ENCODE data around the gene RIMBP3B. TPM values are rescaled to one million over a fixed set of nuclear protein-coding genes. Genes with fewer than 3 reads are reported as not detected.
"Not testable (repeated sequence)": the region's sequence is repeated elsewhere in the genome, so short reads cannot be mapped to it uniquely, and the experiment has no call there.

The RIMBP3B gene
- total RNA-seq, 1 donor from 2014 or later: not detected

DNA sequence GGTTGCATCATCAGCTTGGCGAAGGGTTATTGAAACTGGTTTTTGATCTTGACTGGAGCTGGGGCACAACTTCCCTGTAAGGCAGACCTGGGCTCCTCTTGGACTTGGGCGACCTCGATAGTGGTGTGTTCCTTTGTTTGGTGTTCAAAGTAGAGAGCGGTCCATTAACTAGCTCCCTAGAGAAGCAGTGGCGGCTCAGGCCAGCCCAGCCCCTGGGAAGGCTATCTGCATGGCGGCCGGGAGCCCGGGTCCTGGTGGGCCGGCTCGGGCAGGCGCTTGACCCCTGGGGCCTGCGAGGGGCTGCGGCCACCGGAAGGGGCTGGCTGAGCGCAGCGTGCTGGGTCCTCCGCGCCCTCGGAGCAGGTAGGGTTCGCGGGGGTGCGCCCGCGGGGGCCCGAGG is 32.8 kb downstream of the RIMBP3B start:
- DNase-seq (ENCODE audit: low read depth in 2 of 2): not testable (repeated sequence)

DNA sequence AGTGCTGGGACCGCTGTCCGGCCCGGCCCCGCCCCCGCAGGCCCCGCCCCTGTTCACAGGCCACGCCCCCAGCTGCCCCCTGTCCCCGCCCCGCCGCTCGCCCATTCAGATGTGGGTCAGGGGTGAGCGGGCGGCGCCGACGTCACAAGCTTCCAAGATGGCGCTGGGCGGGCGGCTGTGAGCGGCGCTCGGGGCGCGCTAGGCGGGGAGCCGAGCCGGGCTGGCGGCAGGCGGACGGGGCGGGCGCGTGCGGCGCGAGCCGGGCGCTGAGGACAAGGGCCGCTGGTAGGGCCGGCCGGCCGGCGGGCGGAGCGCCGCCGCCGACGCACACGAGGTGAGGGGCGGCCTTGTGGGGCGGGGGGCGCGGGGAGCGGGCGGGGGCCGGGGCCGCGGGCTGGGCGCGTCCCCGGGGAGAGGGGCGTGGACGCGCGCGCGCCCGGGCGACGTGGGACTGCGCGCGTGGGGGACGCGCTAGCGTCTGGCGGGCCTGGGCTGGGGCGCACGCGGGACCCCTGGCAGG is 33.7 kb downstream of the RIMBP3B start, which contains the start of gene HIC2:
HIC2 (plus strand) TSS at position 145 of the 520 bp plus-strand sequence. CDS start 25,461 bp downstream, outside the sequence.
- not testable (repeated sequence) for DNase-seq (ENCODE audit: low read depth in 2 of 2)

DNA sequence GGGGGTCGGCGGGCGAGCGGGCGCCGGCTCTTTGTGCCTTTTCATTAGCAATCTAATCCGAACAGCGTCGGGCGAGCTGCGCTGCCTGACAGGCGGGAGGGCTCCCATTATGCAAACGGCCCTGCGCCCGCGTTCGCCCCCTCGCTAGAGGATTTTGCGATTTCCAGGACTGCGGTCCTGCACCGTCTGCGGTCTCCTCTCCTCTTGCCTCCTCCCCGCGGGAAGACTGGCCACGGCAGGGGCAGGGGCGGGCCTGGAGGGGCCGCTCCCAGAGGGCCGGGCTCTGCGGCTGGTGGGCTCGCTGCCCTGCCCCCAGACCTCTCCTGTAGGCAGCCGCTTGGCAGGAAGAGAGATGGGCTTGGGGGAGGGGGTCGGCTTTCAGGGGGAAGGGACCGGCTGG is 34.3 kb downstream of the RIMBP3B start:
- not testable (repeated sequence) for DNase-seq (ENCODE audit: low read depth in 2 of 2)

DNA sequence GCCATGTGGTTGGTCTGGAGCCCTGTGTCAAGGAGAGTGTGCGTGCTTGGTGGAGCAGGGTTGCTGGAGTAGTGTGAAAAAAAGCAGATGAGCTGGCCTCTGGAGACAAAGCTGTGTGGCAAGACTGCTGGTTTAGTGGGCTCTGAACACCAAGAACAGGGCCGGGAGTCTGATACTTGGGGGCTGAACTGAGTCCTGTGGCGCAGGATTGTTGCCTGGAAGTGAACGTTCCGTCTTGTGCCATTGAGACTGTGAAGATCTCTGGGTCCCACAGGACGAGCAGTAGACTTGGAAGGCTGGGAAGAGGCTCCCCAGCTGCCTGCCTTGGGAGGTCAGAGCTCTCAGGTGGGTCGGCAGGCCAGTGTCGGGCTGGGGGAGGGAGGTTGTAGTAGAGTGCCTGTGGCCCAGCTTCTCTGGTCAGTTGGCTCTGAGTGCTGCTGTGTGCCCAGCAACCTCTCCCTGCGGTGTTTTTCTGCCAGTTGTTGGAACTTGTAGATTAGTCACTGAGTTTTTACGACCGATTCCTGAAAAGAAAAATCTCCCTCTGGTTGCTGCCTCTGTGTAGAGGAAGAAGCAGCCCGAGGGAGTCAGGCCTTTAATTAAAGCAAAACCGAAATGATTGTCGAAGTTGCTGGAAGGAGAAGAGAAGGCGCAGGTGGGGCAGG is 35.6 kb downstream of the RIMBP3B start:
- DNase-seq (ENCODE audit: low read depth in 2 of 2): not testable (repeated sequence)

DNA sequence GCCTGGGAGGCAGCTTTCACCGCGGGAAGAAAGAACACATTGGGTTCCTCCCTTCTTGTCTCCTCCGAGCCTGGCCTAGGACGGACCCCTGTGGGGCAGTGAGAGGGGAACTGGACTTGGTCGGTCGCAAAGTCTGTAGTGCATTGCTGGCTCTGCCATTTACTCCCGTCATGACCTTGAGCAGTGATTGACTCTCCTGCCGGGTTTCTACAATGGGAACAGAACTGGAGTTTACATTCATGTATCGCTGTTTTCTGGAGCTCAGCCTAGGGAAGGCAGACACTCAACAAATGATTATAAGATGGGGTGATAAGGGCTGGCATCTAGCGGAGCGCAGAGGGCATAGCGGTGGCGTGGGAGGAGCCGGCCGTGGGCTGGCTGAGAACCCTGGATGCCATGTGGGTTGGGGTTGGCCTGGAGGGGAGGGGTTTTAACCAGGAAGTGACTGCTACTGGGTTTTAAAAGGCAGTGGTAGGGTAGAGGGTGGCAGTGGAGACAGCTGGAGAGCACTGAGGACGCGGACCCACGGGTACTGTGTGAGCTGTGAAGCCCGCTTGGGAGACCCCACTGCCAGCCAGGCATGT is 36.7 kb downstream of the RIMBP3B start:
- not testable (repeated sequence) for DNase-seq (ENCODE audit: low read depth in 2 of 2)

DNA sequence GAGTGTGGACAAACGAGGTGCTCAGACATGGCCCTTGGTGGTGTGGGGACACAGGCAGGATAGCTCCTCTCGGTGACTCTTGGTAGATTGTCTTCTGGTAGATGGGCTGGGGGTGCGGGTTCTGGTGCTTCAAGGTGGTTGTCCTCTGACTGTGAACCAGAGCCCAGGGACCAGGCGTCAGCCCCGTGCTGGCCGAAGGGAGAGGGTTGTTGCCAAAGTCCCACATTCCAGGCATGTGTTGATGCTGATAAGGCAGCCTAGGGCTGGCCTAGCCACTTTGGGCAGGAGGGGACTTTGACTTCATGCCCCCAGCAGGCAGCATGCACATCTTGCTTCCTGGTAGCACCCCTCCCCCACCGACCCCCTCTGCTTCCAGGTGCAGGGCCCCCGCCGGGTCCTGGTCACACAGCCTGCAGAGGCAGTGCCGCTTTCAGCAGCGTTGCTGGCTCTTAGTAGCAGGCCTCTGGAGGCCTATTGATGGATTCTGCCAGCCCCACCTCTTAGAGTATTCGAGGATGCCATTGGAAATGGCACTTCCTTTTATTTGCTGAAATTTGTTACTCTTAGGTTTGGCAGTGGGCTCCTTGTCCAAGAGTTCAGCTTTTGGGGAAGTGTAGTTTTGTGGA is 40.6 kb downstream of the RIMBP3B start:
- not testable (repeated sequence) for DNase-seq (ENCODE audit: low read depth in 2 of 2)

DNA sequence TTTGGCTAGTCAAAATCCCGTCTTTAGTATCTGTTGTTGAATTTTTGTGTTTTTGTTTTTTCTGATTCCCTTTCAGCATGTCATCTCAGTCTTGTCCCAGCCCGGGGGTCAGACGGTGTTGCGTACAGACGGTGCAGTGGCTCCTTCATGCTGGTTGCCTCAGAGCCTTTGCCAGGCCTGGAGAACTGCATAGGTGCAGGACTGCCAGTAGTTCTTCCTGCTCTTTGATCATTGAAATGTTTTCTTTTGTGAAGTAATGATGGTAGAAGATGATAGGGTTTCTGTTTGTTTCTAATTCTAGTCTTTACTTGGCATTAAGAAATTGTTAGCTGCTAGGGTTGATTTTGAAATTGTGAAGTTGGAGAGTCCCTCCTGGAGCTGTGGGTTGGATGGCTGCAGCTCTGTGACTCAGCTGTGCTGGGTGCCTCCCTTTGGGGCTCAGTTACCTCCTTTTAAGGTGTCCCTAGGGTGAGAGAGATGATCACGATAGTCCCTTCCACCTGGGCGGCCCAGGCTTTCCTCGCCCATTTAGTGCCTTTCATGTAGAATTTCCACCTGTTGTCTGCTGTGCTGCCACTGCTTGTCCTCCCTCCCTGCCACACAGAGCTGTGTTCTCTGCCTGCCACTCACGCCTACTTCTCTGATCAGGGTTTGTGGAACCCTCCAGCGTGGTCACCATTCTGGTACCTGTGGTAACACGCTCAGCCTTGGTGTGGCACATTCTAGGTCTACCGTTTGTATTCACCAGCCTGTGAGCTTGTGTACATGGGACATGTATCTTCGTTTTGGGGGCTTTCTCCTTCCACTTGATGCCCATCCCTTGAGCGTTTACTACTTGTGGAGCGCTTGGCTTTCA is 51.1 kb downstream of the RIMBP3B start:
- DNase-seq (ENCODE audit: low read depth in 2 of 2): not testable (repeated sequence)

DNA sequence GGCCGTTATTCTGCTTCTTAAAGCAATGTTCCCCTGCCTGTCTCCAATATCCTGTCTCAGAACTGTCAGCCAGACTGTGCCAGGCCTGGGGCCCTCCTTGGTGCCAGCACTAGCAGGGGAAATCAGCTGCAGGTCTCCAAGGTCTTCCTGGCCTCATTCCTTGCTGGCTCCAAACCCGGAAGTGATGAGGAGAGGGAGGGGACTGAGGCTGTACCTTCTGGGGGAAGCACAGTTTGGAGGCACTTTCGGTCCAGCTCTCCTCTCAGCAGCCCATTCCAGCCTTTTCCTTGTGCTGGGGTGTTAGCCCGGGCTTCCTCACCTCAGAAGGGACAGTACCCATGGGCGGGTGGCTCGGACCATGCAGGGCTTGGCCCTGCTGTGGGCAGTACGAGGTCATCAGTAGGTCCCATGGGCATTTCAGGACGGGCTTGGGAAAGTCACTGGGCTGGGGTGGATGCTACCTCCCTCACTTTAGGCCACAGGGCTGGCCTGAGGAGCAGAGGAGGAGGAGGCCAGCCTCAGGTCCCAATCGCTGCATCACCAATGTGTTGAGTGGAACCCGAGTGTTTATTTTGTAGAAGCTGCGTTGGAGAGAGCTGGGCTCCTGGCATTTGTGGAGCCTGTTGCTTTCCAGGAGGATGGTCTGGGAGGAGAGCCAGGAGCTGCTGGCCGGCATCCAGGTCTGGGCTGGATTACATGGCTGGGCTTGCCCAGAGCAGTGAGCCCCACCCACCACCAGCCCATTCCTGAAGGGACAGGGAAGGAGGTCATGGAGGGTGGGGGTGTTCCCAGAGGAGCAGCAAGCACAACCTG is 52.7 kb downstream of the RIMBP3B start:
- not testable (repeated sequence) for DNase-seq (ENCODE audit: low read depth in 2 of 2)

DNA sequence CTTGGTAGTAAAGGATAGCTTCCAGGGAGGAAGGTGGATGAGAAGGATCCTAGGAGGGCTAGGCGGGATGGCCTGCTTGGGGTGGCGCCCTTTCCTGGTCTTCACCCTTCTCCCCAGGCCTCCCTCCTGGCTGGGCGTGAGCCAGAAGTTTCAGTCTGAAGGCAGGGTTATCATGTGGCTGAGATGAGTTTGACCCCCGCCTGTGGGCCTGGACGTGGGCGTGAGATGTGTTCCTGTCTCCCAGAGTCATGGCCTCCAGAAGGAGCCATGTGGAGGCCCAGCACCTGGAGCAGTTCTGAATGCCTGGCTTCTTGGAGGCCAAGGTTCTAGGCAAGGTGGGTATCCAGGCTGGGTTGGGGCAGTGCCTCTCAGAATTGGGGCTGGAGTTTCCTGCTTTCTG is 54.5 kb downstream of the RIMBP3B start:
- not testable (repeated sequence) for DNase-seq (ENCODE audit: low read depth in 2 of 2)

Other genes with a start within 250 kb of the RIMBP3B start
- 1.8 and 2.5 TPM in 2 replicates for gene HIC2, start 33.6 kb downstream of the RIMBP3B start, total RNA-seq
- 0.13 and 0.39 TPM in 2 replicates for gene TMEM191C, start 83.6 kb downstream of the RIMBP3B start, total RNA-seq
- under 0.01 and 0.13 TPM in 2 replicates for gene RIMBP3C, start 167.7 kb downstream of the RIMBP3B start, total RNA-seq
- gene UBE2L3, start 184.0 kb downstream of the RIMBP3B start, total RNA-seq: 22.3 and 22.5 TPM in 2 replicates
- 12.3 and 13.5 TPM in 2 replicates for gene YDJC, start 246.3 kb downstream of the RIMBP3B start, total RNA-seq
- under 0.01 and 0.13 TPM in 2 replicates for gene CCDC116, start 249.0 kb downstream of the RIMBP3B start, total RNA-seq

Measured in dermis microvascular lymphatic vessel endothelial cell (primary cell).